Endodermal cell (in vitro differentiated cells): ENCODE results near the gene CCDC121. TPM values are rescaled to one million over a fixed set of nuclear protein-coding genes. Genes with fewer than 3 reads are reported as not detected.
"Not testable (repeated sequence)": the region's sequence is repeated elsewhere in the genome, so short reads cannot be mapped to it uniquely, and the experiment has no call there.

Source experiments
- DNase-seq: peaks from one replicate; pipeline ENCODE4 v3.0.0-alpha.2; 2017
- H3K27ac ChIP-seq: 2 replicates; pipeline ENCODE4 v1.5.1; 2013; ENCODE audit warnings: mild to moderate bottlenecking, low read depth, low read length, moderate library complexity
- H3K27me3 ChIP-seq: 2 replicates; pipeline ENCODE4 v1.6.1; 2013; ENCODE audit warnings: mild to moderate bottlenecking, low read length, moderate library complexity; ENCODE audit not compliant: insufficient read depth, control insufficient read depth, poor library complexity, severe bottlenecking
- H3K36me3 ChIP-seq: 2 replicates; pipeline ENCODE4 v1.7.0; 2013; ENCODE audit warnings: mild to moderate bottlenecking, low read length, moderate library complexity; ENCODE audit not compliant: control insufficient read depth, insufficient read depth
- H3K4me1 ChIP-seq: one replicate; pipeline ENCODE4 v1.7.0; 2013; ENCODE audit warnings: low read length; ENCODE audit not compliant: control insufficient read depth, insufficient read depth
- H3K4me3 ChIP-seq: 2 replicates; pipeline ENCODE4 v1.5.1; 2013; ENCODE audit warnings: mild to moderate bottlenecking, low read length, moderate library complexity
- H3K9ac ChIP-seq: 2 replicates; pipeline ENCODE4 v1.6.1; 2013; ENCODE audit warnings: mild to moderate bottlenecking, low read length, moderate library complexity; ENCODE audit not compliant: poor library complexity, severe bottlenecking; ENCODE audit errors: extremely low read depth
- H3K9me3 ChIP-seq: 2 replicates; pipeline ENCODE4 v1.6.1; 2013; ENCODE audit warnings: mild to moderate bottlenecking, low read length, moderate library complexity; ENCODE audit not compliant: control insufficient read depth
- H3K27ac Mint-ChIP-seq: 2 replicates; pipeline ENCODE4 v1.8.0; 2020; ENCODE audit warnings: mixed read lengths
- H3K27me3 Mint-ChIP-seq: 2 replicates; pipeline ENCODE4 v1.8.0; 2021; ENCODE audit warnings: mild to moderate bottlenecking, mixed read lengths; ENCODE audit not compliant: insufficient read depth
- H3K36me3 Mint-ChIP-seq: 2 replicates; pipeline ENCODE4 v1.8.0; 2020; ENCODE audit warnings: low read depth, mixed read lengths
- H3K4me1 Mint-ChIP-seq: 2 replicates; pipeline ENCODE4 v1.8.0; 2020; ENCODE audit warnings: mixed read lengths
- H3K4me3 Mint-ChIP-seq: 2 replicates; pipeline ENCODE4 v1.8.0; 2020; ENCODE audit warnings: mild to moderate bottlenecking, moderate library complexity, mixed read lengths
- H3K9me3 Mint-ChIP-seq: 2 replicates; pipeline ENCODE4 v1.8.0; 2020; ENCODE audit warnings: mild to moderate bottlenecking, mixed read lengths
- WGBS, 2 experiments: methylation state at CpG; one replicate each; pipeline versions ENCODE4 v1.1.5 to v1.1.7; 2013; ENCODE audit warnings: missing lambda C conversion rate in 2 of 2, mixed read lengths in 1 of 2; ENCODE audit not compliant: insufficient coverage in 1 of 2, insufficient read length in 1 of 2; 5-methylcytosine and 5-hydroxymethylcytosine counted together
- total RNA-seq, 2 donors: library from RNA; stranded (reverse); fragmentation: NEBNext Ultra II Directional in 1 of 2; extraction: Animal tissue kit (Norgen Biotek cat#: 25700) in 1 of 2; gene quantifications; 2 replicates in 1 of 2; 3 replicates in 1 of 2; pipeline ENCODE4 v1.2.1, GENCODE V29; 2021
- TF ChIP-seq, protein P1 (sequence below): fragments of 200-600 bp; sonication (generic); conservative IDR thresholded peaks from 2 replicates; pipeline ENCODE4 v1.5.0; 2021; ENCODE audit warnings: antibody characterized with exemption, mild to moderate bottlenecking

The CCDC121 gene
- total RNA-seq, 2 donors from 2014 or later, result 4.6 to 5.3 TPM

DNA sequence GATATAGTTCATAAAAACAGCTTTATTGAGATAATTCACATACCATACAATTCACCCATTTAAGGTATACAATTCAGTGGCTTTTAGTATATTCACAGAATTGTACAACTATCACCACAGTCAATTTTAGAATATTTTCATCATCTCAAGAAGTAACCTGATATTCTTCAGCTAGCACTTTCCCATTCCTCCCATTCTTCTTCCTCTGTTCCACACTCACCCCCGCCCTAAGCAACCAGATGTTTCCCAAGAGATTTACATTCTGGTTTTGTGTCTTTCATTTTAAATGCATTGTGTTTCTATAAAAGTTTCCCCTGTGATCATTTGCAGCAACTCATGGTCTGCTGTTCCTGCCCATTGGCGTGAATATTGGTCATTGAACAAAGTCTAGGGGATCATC lies 5.5 kb upstream of the CCDC121 start:
- Mint-ChIP-seq H3K9me3 (no peaks in the 10 kb centered on the region), H3K27ac (no peak overlapping the region), H3K36me3 (peaks cover 58% of the 10 kb centered on the region), H3K27me3 (no peaks in the 10 kb centered on the region), H3K4me1 (peaks cover 6% of the 10 kb centered on the region), H3K4me3 (no peak overlapping the region)
- H3K4me3 ChIP-seq, result no peak overlapping the region
- no peak overlapping the region for H3K27ac ChIP-seq
- DNase-seq, result no peak
- H3K9ac ChIP-seq, result no peak overlapping the region
- TF ChIP-seq, protein P1, sequence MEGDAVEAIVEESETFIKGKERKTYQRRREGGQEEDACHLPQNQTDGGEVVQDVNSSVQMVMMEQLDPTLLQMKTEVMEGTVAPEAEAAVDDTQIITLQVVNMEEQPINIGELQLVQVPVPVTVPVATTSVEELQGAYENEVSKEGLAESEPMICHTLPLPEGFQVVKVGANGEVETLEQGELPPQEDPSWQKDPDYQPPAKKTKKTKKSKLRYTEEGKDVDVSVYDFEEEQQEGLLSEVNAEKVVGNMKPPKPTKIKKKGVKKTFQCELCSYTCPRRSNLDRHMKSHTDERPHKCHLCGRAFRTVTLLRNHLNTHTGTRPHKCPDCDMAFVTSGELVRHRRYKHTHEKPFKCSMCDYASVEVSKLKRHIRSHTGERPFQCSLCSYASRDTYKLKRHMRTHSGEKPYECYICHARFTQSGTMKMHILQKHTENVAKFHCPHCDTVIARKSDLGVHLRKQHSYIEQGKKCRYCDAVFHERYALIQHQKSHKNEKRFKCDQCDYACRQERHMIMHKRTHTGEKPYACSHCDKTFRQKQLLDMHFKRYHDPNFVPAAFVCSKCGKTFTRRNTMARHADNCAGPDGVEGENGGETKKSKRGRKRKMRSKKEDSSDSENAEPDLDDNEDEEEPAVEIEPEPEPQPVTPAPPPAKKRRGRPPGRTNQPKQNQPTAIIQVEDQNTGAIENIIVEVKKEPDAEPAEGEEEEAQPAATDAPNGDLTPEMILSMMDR, result no peak
- peaks cover 83% of the 10 kb centered on the region for H3K36me3 ChIP-seq
- H3K4me1 ChIP-seq, result no peaks in the 10 kb centered on the region
- 83 to 94% methylated on average over 1 to 2 of the region's 2 CpGs for WGBS, 2 experiments
- no peaks in the 10 kb centered on the region for H3K9me3 ChIP-seq
- H3K27me3 ChIP-seq, result no peaks in the 10 kb centered on the region

- H3K4me3 ChIP-seq, H3K9me3 Mint-ChIP-seq, H3K27me3 Mint-ChIP-seq, H3K4me1 ChIP-seq, H3K9ac ChIP-seq, H3K27ac Mint-ChIP-seq, H3K27me3 ChIP-seq, DNase-seq, H3K9me3 ChIP-seq, H3K27ac ChIP-seq, H3K4me3 Mint-ChIP-seq: not testable (repeated sequence)
- 91% methylated on average over 2 of the region's 2 CpGs; no CpG with 5 or more reads in 1 of the 2 experiments for WGBS, 2 experiments
- Mint-ChIP-seq H3K4me1 (peaks cover 11% of the 10 kb centered on the region), H3K36me3 (peaks cover 37% of the 10 kb centered on the region)
- H3K36me3 ChIP-seq, result peaks cover 48% of the 10 kb centered on the region
Measured at GRCh38 chr2:27630257-27630656, 1.4 kb upstream of the CCDC121 start.

GRCh38 chr2:27627963-27628766 lies 647 bp downstream of the CCDC121 start:
- peak; percentile 47 for DNase-seq
- peaks cover 46% of the 10 kb centered on the region for H3K36me3 ChIP-seq
- H3K27me3 Mint-ChIP-seq, result no peaks in the 10 kb centered on the region
- no peak overlapping the region for H3K27ac Mint-ChIP-seq
- peaks cover 11% of the 10 kb centered on the region for H3K4me1 Mint-ChIP-seq
- no peaks in the 10 kb centered on the region for H3K9me3 ChIP-seq
- peaks cover 29% of the 10 kb centered on the region for H3K36me3 Mint-ChIP-seq
- 7 to 13% methylated on average over 7 to 21 of the region's 21 CpGs for WGBS, 2 experiments
- TF ChIP-seq, protein P1, result no peak
- H3K27ac ChIP-seq, result peak overlapping the region; percentile 47
- no peak overlapping the region for H3K4me3 Mint-ChIP-seq
- H3K4me1 ChIP-seq, result no peaks in the 10 kb centered on the region
- peak overlapping the region; percentile 97 for H3K4me3 ChIP-seq
- peak overlapping the region; percentile 80 for H3K9ac ChIP-seq
- no peaks in the 10 kb centered on the region for H3K9me3 Mint-ChIP-seq
- H3K27me3 ChIP-seq, result no peaks in the 10 kb centered on the region

DNA sequence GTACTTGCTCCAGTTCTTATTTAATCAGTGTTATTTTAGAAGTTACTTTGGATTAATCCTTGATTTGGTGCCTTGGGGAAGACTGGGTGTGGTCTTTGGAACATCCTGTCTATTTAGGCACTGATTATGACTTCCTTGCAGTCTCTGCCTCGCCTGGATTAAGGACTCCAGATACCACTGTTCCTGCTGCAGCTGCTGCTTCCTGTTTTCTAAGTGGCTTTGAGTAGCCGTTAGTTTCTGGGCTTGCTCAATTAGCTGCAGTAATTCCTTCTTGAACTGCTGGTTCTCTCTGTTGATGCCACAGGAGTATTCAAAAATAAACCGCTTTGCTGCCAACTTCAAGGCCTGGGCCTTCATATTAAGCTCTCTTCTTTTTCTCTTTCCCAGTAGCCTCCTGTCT lies 1.9 kb downstream of the CCDC121 start:
- peak overlapping the region; percentile 0 for H3K27ac Mint-ChIP-seq
- not testable (repeated sequence) for DNase-seq, H3K4me3 ChIP-seq, H3K27ac ChIP-seq, H3K9me3 Mint-ChIP-seq, H3K4me3 Mint-ChIP-seq, H3K4me1 ChIP-seq, H3K27me3 ChIP-seq, H3K27me3 Mint-ChIP-seq, H3K9me3 ChIP-seq, H3K9ac ChIP-seq
- H3K36me3 Mint-ChIP-seq, result peaks cover 31% of the 10 kb centered on the region
- whole genome bisulfite sequencing, 2 experiments, result 83 to 84% methylated on average over 3 of the region's 3 CpGs
- peaks cover 11% of the 10 kb centered on the region for H3K4me1 Mint-ChIP-seq
- peaks cover 45% of the 10 kb centered on the region for H3K36me3 ChIP-seq

- not testable (repeated sequence) for H3K4me3 ChIP-seq, H3K27ac ChIP-seq, DNase-seq, H3K9ac ChIP-seq, H3K27me3 ChIP-seq, H3K27ac Mint-ChIP-seq, H3K9me3 Mint-ChIP-seq, H3K4me1 ChIP-seq, H3K4me3 Mint-ChIP-seq, H3K9me3 ChIP-seq, H3K27me3 Mint-ChIP-seq
- peaks cover 11% of the 10 kb centered on the region for H3K4me1 Mint-ChIP-seq
- WGBS, 2 experiments, result 89% methylated on average over 1 of the region's 1 CpG; no CpG with 5 or more reads in 1 of the 2 experiments
- H3K36me3 Mint-ChIP-seq, result peaks cover 28% of the 10 kb centered on the region
- H3K36me3 ChIP-seq, result peaks cover 45% of the 10 kb centered on the region
Measured at GRCh38 chr2:27626323-27626722, 2.5 kb downstream of the CCDC121 start.
